Thoracic aorta (tissue), 2 donors: ENCODE results near the gene TMC8. TPM values are rescaled to one million over a fixed set of nuclear protein-coding genes. Genes with fewer than 3 reads are reported as not detected.

ENCODE experiments used
- ATAC-seq: fragments of 150-250 bp; one replicate; pipeline ENCODE4 v1.8.0; 2017; ENCODE audit warnings: low read depth; ENCODE audit not compliant: insufficient number of reproducible peaks, low FRiP score
- DNase-seq: peaks from one replicate; pipeline ENCODE4 v3.0.0-alpha.2; 2020; ENCODE audit warnings: low spot score
- H3K27ac ChIP-seq, 2 donors: fragments of 200-600 bp; sonication (generic); 1 replicate in 1 of 2; 2 replicates in 1 of 2; pipeline ENCODE4 v1.5.1; 2016; ENCODE audit warnings: mild to moderate bottlenecking in 2 of 2, moderate library complexity in 2 of 2
- H3K27me3 ChIP-seq: fragments of 200-600 bp; sonication (generic); replicated peaks from 2 replicates; pipeline ENCODE4 v1.6.0; 2016; ENCODE audit warnings: mild to moderate bottlenecking; ENCODE audit not compliant: insufficient read depth
- H3K36me3 ChIP-seq: fragments of 200-600 bp; sonication (generic); one replicate; pipeline ENCODE4 v1.5.1; 2016
- H3K4me1 ChIP-seq, 2 donors: fragments of 200-600 bp; sonication (generic); 1 replicate in 1 of 2; 2 replicates in 1 of 2; pipeline versions ENCODE4 v1.5.1 to v1.6.0; 2016; ENCODE audit warnings: low read depth in 2 of 2, mild to moderate bottlenecking in 1 of 2; ENCODE audit not compliant: control insufficient read depth in 1 of 2
- H3K4me3 ChIP-seq: fragments of 200-600 bp; sonication (generic); 2 replicates; pipeline ENCODE4 v1.5.1; 2016; ENCODE audit warnings: mild to moderate bottlenecking
- H3K9me3 ChIP-seq: fragments of 200-600 bp; sonication (generic); 2 replicates; pipeline ENCODE4 v1.5.1; 2016
- CTCF ChIP-seq: fragments of 200-600 bp; sonication (generic); IDR thresholded peaks from one replicate; pipeline ENCODE4 v1.5.1; 2019; ENCODE audit warnings: antibody characterized with exemption
- total RNA-seq, 2 donors: library from RNA; depleted of rRNA; stranded (reverse); fragments of >200 nt; gene quantifications; one replicate each; pipeline versions ENCODE4 v1.1.0 to v1.2.3, GENCODE V29; 2016

Gene TMC8
- total RNA-seq, 2 donors from 2014 or later, result 5.6 to 9.3 TPM

DNA sequence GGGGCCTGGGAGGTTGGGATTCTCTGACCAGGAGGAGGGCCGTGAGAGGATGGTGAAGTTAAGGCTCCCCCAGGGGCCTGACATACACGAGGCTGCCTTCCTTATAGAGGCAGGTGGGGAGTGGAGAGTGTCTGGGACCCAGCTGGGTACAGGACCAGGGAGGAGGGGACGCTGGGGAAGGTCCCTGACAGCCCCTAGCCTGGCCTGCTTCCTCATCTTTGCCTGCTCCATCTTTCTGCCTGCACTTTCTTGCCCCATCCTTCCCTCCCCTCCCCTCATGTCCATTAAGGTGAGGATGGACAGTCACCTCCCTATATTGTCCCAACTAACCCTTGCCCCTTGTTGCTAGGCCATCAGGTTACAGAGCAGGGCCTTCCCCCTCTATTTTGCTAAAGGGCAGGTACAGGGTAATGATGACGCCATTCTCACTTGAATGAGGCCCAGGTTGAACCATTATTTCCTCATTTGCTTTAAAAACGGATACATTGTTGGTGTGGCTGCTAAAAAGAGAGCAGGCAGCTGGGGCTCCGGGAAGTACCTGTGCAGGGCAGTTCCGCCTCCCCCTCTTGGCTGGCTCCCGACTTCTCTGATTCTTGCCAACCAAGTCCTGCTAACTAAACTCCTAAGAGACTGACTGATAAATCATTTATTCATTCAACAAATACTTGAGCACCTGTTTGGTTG, 16.9 kb downstream of the TMC8 start:
- H3K36me3 ChIP-seq, result no peaks in the 10 kb centered on the region
- no peak overlapping the region for H3K27ac ChIP-seq
- no peak for TF ChIP-seq CTCF
- DNase-seq (no peak), ATAC-seq (no peak)
- no peaks in the 10 kb centered on the region for H3K9me3 ChIP-seq
- no peak overlapping the region for H3K4me3 ChIP-seq
- no peaks in the 10 kb centered on the region for H3K27me3 ChIP-seq
- H3K4me1 ChIP-seq, result peaks cover 15 to 19% of the 10 kb centered on the region in 2 donors

GRCh38 chr17:78148286-78149016, 17.9 kb downstream of the TMC8 start:
- H3K9me3 ChIP-seq, result no peaks in the 10 kb centered on the region
- peaks cover 15 to 19% of the 10 kb centered on the region in 2 donors for H3K4me1 ChIP-seq
- H3K36me3 ChIP-seq, result no peaks in the 10 kb centered on the region
- no peaks in the 10 kb centered on the region for H3K27me3 ChIP-seq
- H3K4me3 ChIP-seq, result no peak overlapping the region
- no peak for TF ChIP-seq CTCF
- no peak for ATAC-seq
- no peak for DNase-seq
- H3K27ac ChIP-seq, result no peak overlapping the region

DNA sequence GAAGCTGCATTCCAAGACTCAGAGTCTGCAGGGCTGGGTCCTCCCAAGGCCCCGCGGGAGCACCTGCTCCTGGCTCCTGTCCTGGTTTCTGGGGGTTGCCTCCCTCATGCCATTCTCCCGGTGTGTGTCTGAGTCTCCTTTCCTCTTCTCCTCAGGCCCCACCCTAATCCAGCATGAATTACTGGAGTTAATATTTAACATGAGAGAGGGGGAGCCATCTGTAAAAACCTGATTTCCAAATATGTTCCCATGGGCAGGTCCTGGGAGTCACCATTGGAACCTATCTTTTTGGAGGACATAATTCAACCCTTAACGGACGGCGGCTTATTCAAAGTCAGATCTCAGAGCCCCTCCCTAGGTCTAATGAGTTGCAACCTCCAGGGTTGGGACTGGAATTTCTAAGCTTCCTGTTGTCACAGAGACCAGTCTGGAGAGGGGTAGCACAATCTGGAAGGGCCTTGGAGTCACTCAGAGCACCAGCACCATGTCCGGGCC, 21.0 kb downstream of the TMC8 start:
- no peak overlapping the region for H3K27ac ChIP-seq
- H3K27me3 ChIP-seq, result no peaks in the 10 kb centered on the region
- H3K4me3 ChIP-seq, result no peak overlapping the region
- DNase-seq, result no peak
- TF ChIP-seq CTCF, result no peak
- ATAC-seq, result no peak
- H3K36me3 ChIP-seq, result no peaks in the 10 kb centered on the region
- H3K9me3 ChIP-seq, result no peaks in the 10 kb centered on the region
- H3K4me1 ChIP-seq, result no peaks in the 10 kb centered on the region

- H3K4me1 ChIP-seq, result no peaks in the 10 kb centered on the region
- H3K4me3 ChIP-seq, result no peak overlapping the region
- TF ChIP-seq CTCF, result no peak
- no peaks in the 10 kb centered on the region for H3K36me3 ChIP-seq
- ATAC-seq, result no peak
- no peaks in the 10 kb centered on the region for H3K9me3 ChIP-seq
- no peak overlapping the region for H3K27ac ChIP-seq
- no peaks in the 10 kb centered on the region for H3K27me3 ChIP-seq
- no peak for DNase-seq
Measured at GRCh38 chr17:78154903-78155811, 24.6 kb downstream of the TMC8 start.
